ENCODE data around the gene PSMG4.

The PSMG4 gene

DNA sequence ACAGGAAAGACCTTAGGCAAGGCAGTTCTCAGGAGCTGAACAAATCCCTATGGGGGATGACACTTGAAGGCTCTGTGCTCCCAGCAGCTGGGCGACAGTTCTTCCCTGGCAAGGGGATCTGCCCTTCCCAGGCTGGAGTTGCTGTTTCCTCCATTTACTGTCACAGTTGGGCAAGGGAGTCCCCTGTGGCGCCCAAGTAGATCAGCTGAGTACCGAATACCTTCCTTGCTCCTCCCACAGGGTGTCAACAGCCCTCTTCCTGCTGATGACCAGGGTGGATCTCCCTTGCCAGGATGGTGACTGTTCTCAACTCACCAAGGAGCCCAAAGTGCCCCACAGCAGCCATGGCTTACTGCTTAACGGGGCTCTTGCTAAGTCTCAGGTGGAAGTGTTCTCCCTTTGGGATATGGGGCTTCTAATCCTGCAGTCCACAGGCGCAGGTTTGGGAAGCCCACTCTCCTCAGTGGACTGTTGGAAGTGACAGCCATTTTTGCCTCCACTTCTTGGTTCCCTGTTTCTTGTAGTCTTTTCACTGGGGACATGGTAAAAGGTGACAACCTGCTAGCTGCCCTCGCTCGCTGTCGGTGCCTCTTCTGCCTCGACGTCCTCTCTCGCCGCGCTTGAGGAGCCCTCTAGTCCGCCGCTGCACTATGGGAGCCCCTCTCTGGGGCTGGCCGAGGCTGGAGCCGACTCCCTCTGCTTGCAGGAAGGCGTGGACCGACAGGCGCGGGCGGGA, 5.7 kb upstream of the PSMG4 start:
- DNase-seq, result no peak

DNA sequence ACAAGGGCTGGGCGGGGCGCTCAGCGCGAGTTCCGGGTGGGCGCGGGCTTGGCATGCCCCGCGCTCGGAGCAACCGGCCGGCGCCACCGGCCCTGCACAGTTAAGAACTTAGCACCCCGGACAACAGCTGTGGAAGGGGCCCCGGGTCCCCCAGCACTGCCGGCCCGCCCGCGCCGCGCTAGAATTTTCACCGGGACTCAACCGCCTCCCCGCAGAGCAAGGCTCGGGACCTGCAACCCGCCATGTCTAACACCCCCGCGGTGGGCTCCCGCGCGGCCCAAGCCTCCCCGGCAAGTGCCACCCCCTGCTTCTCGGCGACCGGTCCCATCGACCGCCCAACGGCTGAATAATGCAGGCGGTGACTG, 5.2 kb upstream of the PSMG4 start:
- DNase-seq, result no peak

DNA sequence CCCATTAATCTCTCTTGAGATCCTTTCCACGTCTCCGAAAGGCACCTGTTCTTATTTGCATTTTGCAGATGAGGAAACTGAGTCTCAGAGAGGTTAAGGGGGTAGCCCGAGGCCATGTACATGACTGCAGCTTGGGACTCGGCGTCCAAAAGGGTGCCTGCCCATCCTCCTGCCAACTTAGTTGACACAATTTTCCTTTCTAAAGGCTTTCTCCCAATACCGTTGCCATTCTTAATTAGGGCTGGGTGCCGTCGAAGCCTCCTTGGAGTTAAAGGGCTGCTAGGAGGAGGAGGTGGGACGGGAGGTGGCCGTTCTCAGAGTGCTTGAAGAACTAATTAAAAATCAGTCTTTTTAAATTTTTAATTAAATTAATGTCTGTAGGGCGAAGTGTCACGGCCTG, 546 bp upstream of the PSMG4 start:
- DNase-seq, result no peak

DNA sequence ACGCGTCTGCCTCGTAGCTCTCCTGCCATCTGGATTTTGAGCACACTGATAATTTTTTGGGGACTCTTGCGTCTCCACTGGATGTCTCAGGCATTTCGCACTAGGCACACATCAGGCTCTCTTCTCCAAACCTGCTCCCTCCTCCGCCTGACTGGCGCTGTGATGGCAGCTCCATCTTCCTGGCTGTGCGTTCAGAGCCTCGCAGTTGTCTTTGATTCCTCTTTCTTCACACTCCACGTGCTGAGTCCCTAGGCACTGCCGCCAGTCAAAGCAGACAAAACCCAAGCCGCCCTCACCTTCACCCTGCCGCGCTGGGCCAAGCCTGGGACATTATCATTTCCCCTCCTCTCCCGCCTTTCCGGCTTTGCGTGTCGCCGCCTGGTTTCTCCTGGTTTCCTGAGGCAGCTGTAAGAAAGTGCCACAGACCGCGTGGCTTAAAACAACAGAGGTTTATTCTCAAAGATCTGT, 778 bp downstream of the PSMG4 start:
- peak; percentile 43 for DNase-seq

DNA sequence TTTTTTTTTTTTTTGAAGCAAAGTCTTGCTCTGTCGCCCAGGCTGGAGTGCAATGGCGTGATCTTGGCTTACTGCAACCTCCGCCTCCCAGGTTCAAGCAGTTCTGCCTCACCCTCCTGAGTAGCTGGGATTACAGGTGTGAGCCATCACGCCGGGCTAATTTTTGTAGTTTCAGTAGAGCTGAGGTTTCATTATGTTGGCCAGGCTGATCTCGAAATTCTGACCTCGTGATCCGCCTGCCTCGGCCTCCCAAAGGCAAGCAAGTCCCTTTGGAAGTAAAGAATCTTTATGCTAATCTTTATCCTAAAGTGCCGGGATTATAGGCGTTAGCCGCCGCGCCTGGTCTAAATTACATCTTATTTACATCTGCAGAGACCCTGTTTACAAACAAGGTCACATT, 1.5 kb downstream of the PSMG4 start:
- no peak for DNase-seq

DNA sequence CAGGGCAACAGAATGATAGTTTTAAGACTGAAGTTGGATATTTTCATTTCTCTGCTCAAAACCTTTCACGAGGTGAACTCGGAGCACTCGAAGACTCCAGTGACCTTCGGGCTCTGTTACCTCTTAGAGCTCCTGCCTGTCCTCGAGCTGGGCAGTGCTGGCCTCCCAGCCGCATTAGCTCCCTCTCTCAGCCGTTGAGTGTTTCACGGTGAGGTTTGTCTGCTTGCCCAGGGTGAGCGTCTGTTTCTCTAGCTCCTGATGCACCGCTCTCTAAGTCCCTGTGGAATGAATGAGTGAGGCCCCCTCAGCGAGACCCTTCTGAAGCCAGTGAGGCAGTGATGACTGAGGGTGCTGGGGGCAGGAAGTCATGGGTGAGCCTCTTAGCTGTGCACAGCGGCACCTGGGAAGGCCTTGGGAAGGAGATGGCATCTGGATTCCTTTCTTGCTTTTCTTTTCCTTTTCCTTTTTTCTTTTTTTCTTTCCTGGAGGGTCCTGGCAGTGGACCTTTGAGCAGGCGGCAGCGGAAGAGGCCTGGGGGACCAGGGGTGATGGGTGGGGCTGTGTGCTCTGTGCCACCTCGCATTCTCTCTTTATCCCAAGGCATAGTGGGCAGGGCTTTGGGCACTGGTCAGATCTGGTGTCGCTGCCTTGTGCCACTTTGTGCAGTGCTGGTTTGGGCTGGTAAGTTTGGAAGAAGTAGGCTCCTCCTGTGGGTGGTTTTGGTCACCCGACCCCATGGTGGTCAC, 2.2 kb downstream of the PSMG4 start:
- DNase-seq, result no peak

DNA sequence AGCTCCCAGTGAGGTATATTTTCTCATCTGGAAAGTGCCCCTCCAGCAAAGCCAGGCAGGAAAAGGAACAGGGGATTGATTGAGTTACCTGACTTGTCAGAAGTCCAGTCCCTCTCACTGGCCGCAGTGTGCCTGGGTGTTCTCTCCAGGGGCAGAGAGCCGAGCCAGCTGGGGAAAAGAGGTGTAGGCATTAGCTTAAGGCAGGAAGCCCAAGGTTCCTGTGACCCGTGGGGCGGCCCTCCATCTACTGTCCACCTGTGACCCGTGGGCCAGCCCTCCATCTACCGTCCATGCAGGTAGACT, 2.7 kb downstream of the PSMG4 start:
- no peak for DNase-seq

DNA sequence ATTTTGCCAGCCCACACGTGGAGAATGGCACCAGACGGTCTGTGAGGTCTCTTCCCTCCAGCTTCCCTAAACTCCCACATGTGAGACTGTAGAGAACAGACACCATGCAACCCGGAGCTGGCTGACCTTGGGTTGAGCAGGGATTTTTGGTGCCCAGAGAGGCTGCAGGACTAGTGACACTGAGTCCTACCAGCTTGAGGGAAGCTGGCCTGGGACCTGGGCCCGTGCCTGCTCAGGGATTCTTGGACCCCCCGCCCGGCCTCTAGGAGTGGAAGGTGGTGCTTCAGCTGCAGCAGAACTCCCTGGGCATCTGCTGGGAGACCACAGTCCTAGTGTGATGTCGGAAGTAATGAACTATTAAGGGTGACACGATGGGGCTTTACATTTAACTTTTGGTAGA, 3.2 kb downstream of the PSMG4 start:
- no peak for DNase-seq

DNA sequence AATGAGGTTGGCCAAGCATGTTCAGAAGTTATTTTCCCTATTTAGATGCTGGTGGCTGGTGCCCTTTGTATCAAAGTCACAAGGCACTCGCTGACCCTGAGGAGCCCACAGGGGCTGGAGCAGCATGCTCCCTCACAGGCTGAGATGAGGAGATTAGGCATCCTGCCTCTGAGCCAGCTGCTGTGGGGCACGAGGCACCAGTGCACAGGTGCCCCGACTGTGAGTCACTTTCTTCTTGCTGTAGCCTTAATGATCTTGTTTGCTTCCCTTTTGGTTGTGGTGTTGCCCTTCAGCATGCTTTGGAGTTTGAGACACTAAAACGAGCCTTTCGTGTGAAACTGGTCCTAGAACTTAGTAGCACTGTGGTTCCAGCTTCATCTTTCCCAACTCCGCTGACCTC, 4.3 kb downstream of the PSMG4 start:
- no peak for DNase-seq

DNA sequence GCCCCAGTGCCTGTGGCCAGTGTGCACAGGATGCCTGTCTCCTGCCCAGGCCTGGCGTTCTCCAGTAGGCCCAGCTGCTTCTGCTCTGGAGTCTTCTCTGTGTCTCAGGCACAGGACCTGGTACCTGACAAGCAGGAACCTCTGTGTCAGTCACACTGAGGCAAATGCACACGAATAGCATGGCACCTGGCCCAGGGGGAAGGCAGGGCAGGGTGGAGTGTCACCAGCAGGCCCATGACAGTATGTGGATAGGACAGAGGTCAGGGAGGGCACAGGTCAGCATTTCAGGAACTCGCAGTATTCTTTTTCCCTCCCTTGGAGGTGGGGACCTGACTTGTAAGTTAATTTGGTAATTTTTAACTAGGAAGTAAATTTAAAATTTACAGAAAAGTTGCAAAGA, 5.6 kb downstream of the PSMG4 start:
- no peak for DNase-seq

DNA sequence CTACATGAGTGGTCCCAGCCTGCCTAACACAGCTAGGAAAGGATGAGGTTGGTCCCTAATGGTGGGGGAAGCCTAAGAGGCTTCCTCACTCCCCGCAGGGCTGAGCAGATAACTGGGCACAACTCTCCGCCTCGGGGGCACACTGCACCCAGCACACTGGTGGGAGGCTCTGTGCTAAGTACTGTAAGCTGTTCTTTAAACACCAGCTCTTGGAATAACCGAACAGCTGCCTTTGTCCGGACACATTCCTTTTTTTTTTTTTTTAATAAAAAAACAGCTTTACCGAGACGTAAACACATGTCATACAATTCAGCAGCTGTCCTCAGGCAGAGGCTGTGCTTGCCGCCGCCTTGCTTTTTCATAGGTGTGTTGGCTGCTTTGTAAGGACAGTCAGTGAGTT, 6.9 kb downstream of the PSMG4 start:
- no peak for DNase-seq

DNA sequence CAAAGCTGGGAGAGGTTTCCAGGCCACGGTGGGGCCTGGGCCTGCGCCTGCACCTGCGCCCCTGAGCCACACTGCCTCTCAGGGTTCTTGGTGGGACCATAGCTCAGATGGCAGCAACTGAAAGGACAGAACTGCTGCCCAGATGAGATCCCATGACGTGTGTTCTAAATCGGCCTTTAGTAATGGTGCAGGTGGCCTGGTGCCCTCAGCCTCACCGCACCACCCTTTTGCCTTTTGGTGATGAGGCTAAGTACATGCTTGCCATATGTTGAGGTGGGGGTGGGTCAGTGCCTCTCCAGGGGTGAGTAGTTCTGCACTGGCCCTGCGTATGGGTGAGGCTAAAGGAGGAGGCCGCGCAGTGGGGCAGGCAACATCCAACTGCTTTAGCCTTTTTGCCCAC, 7.4 kb downstream of the PSMG4 start:
- no peak for DNase-seq

DNA sequence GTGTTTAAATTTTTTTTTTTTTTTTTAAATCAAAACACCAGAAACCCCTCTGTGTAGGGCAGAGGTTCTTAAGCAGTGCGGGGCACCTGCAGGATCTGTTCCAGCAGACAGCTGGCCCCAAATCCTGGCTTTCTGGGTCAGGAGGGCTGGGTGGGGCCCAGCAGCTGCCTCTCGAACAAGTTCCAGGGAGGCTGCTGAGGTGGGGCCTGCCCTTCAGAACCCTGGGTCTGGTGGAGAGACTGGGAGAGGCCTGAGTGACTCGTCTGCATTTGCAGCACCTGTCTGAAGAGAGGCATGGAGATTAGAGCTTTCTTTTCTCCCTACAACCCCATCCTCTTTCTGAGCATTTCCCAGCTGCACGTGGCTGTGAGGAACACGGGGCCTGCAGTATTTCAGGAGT, 8.4 kb downstream of the PSMG4 start:
- no peak for DNase-seq

DNA sequence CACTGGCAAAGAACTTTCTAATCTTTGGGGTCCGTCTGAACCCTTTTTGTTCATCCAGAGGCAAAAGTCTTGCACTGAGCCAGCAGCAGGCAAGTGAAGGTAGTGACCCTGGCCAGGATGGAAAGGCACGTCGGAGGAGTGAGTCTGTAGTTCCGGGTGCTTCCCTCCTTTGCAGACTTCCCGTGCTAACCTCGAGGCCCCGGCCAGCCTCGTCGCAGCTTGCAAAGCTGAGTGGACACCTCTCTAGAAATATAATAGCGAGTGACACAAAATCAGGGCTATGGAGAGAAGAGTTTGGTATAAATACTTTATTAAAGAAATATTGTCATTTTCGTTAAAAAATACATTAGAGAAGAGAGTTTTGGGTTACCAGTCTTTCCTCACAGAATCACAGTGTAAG, 9.9 kb downstream of the PSMG4 start:
- DNase-seq, result no peak

DNA sequence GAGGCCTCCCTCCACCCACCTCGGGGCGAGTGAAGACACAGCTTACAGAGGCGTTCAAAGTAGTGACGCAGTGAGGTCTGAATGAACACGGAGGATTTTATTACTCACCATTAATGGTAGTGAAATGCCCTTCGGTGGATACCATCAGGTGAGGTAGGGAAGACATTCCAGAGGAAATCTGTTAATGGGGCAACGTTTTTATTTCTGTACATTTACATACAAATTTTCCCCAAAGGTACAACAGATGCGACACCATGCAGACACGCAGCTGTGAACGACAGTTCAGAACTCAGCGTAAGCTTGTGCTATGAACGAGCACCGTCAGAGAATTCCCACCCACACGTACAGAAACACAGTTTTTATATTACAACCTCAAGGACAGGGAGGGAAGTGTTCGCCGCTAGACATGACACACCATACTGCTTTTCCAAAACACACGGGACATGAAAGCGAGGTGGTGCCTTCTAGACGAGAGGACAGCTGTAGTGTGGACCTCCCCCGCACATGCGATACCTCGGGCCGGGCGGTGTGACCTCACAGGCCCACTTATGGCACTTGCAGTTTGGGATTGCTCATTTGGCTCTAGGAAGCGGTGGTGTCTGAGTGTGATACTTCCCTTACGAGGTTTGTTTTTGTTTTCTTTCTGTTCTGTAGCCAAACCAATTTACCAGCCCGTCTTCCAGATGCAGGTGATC, 10.7 kb downstream of the PSMG4 start:
- DNase-seq, result no peak

DNA sequence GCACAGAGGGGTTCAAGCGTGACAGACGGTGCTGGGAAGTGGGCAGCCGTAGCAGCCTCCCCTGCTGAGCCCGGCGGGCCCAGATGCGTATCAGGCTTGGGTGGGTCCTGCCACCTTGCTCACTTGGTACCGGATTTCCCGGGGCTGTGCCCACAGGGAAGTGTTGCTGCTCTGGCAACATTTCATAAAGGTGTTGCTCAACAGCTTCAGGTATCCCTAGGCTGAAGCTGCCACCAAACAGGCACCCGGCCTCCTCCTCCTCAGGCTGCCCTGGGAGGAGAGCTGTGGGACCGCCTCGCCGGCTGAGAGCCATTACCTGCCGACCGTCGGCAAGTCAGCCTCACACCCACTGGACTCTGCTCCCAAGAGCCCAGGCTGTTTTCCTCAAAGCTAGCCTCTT, 11.5 kb downstream of the PSMG4 start:
- no peak for DNase-seq

DNA sequence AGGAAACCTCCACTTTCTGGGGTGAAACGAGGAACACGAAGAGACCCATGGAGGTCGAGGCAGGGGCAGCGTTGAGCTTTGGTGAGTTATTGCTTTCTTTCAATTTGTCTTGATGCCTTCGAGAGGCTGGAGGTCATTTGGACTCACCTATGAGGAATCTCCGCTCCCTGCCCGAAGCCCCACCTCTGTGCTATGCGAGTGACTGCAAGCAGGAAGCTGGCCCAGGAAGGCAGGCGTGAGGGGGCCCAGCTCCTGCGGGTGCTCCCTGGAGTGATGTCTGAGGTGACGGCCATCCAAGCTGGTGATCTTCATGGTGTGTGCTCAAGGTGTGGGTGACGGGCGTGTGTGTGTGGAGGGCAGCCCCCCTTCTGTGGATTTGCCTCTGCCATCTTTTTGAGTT, 13.0 kb downstream of the PSMG4 start:
- DNase-seq, result no peak

DNA sequence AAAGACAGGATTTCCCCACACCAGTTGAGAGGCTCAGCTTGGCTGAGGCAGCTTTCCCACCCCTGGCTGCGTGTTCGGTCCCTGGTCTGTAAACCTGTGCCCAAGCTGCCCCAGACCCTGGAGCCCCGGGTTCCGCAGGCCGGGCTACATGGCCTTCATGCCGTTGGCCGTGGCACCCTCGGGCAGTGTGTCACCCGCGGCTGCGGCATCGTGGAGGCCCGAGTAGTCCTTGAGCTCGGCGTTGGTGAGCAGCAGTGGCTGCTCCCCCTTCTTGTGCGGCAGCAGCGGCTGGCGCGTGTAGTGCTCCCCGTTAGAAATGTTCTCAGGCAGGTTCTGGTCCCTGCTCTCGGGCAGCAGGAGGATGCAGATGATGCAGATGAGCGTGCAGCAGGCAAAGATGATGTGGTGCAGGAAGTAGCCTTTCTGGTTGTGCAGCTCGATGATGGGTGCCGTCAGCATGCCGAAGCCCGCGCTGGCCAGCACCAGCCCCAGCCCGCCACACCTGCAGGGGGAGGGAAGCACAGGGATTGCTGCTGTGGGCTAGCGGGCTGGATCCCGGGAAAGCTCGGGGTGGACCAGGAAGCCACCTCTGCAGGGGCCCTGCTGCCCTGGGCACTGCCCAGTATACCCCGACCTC, 14.3 kb downstream of the PSMG4 start:
- no peak for DNase-seq

DNA sequence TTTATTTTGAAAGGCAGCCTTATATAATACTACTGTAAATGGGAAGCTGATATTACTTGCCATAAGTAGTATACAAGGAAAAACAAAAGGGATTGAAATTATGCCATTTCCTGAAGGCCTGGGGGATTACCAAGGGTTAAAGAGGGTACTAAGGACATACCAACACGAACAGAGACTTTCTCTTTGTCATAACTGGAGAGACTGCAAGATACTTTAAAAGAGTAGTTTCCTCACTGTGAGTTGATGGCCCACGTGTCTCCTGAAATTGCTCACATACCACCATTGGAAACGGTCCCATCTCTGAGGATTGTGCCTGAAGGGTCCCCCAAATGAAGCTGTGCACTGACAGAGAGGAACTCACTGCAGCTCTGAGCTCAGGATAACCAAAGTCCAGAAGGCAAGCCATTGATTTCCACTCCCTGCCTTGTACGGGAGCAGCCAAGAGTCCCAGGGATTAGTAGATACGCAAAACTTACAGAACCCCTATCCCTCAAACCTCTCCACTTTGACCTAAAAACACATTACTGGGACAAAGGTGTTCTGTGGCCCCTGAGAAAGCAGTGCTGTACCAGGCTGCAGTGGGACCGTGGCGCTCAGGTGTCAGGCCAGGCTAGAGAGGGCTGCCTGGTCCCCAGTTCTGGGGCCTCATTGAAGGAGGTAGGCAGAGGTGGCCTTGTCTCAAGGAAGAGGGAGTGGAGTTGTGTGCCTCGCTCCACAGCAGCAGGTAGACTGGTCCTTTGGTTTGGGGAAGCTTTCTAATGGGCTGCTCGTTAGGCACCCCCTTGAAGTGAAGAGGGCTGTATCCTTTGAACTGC, 15.2 kb downstream of the PSMG4 start:
- DNase-seq, result no peak

DNA sequence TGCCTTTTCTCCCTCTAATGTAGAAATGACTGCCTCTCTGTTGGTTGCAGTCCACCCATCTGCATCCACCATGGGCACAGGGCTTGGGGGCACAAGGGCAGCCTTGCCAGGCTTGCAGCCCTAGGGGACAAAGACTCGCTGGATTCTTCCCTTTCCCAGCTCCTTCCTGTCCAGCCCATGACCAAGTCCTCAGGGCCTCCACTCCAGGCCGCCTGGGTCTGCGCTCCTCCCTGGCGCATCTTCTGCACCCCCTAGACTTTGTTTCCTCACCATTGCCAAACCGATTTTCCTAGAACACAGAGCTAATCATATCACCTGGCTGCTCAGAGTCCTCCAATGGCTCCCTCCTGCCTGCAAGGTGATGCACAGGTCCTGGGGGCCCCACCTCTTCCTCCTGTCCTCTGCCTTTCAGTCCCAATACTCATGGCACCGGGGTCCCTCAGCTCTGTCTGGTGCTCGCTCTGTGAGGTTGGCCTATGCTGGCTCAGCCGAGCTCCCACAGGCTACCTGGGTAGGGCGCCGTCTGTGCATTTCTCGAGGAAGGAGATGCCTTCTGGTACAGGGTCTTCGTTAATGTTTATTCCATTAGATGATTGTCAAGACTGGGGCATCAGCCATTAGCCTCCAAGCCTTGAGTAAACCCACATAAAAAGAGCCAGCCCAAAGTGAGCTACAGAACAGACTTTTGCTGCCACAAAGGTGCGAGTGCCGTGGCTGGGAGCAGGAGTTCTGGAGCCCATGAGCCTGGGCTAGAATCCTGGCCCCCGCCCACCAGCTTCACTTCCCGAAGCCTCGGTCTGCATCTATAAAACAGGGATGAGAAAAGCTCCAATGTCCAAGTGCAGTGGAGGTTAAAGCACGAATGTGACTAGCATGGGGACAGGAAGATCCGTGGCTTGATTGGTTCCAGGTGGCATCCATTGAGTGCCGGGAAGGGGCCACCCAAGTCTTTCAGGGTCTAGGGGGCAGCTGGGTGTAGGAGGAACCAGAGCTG, 17.7 kb downstream of the PSMG4 start:
- DNase-seq, result no peak

DNA sequence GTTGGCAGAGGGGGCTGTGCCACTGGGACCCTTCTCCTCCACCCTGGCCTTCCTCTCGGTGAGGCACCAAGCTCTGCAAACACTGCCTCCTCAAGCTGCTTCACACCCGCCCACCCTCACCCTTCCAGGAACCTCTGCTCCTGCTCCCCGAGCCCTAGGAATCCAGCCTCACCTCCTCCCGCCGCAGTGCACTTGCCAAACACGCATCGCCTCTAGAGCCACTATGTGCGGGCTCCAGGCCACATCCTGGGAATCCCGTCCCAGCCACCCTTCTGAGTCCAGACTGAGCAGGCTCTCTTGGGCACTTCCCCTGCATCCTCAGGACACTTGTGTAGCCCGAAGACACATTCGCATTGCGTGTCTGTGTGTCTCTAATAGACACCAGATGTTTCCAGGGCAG, 18.5 kb downstream of the PSMG4 start:
- no peak for DNase-seq
